GM21526 (cell line): ENCODE results near the gene DKC1.

Source experiments
- ATAC-seq: cut with Tn5 transposase; IDR thresholded peaks from one replicate; pipeline ENCODE4 v1.9.1; 2021; ENCODE audit warnings: moderate library complexity; ENCODE audit not compliant: unreplicated experiment, low FRiP score

The DKC1 gene

GRCh38 chrX:154735695-154736393 is 26.8 kb upstream of the DKC1 start:
- ATAC-seq, result no peak

- no peak for ATAC-seq
Observed at GRCh38 chrX:154737136-154737535, 25.5 kb upstream of the DKC1 start.

GRCh38 chrX:154738011-154738738 is 24.5 kb upstream of the DKC1 start:
- ATAC-seq, result no peak

GRCh38 chrX:154739952-154740465 is 22.7 kb upstream of the DKC1 start:
- no peak for ATAC-seq

- ATAC-seq, result no peak
Observed at GRCh38 chrX:154742613-154743012, 20.1 kb upstream of the DKC1 start.

- ATAC-seq, result peak; percentile 63
Observed at GRCh38 chrX:154748712-154749339, 13.8 kb upstream of the DKC1 start.

- no peak for ATAC-seq
Observed at GRCh38 chrX:154749856-154750255, 12.8 kb upstream of the DKC1 start.

GRCh38 chrX:154750301-154751202 is 12.1 kb upstream of the DKC1 start, which contains the start of gene GAB3:
Gene GAB3, minus strand, starts transcription at chrX:154751077. Its CDS starts 52 bp downstream, at chrX:154751025.
- peak; percentile 42 for ATAC-seq

GRCh38 chrX:154751203-154751668 is 11.4 kb upstream of the DKC1 start:
- ATAC-seq, result no peak

- ATAC-seq, result no peak
Observed at GRCh38 chrX:154751669-154752271, 10.9 kb upstream of the DKC1 start.

GRCh38 chrX:154758696-154759095 is 4.0 kb upstream of the DKC1 start:
- ATAC-seq, result no peak

- no peak for ATAC-seq
Observed at GRCh38 chrX:154761977-154762536, 607 bp upstream of the DKC1 start.

- no peak for ATAC-seq
Observed at GRCh38 chrX:154774622-154775021, 12.0 kb downstream of the DKC1 start.

- ATAC-seq, result no peak
Observed at GRCh38 chrX:154775419-154776349, 13.0 kb downstream of the DKC1 start.

GRCh38 chrX:154776753-154777152 is 14.1 kb downstream of the DKC1 start:
- no peak for ATAC-seq

GRCh38 chrX:154779261-154779660 is 16.6 kb downstream of the DKC1 start:
- no peak for ATAC-seq

GRCh38 chrX:154780968-154781367 is 18.3 kb downstream of the DKC1 start:
- no peak for ATAC-seq
